GM10266 (cell line): ENCODE results near the gene MACROD1.

Experiments
- DNase-seq: peaks from one replicate; pipeline ENCODE4 v3.0.0; 2012; ENCODE audit errors: extremely low spot score
- TF ChIP-seq, protein P1 (sequence below): IDR thresholded peaks from 2 replicates; pipeline ENCODE4 v1.5.1; 2012; ENCODE audit warnings: mild to moderate bottlenecking, low read depth; ENCODE audit not compliant: control insufficient read depth, insufficient read depth; ENCODE audit errors: missing control alignments

The MACROD1 gene

GRCh38 chr11:64064374-64065140 lies 101.4 kb downstream of the MACROD1 start:
- DNase-seq: no peak
- TF ChIP-seq, protein P1, sequence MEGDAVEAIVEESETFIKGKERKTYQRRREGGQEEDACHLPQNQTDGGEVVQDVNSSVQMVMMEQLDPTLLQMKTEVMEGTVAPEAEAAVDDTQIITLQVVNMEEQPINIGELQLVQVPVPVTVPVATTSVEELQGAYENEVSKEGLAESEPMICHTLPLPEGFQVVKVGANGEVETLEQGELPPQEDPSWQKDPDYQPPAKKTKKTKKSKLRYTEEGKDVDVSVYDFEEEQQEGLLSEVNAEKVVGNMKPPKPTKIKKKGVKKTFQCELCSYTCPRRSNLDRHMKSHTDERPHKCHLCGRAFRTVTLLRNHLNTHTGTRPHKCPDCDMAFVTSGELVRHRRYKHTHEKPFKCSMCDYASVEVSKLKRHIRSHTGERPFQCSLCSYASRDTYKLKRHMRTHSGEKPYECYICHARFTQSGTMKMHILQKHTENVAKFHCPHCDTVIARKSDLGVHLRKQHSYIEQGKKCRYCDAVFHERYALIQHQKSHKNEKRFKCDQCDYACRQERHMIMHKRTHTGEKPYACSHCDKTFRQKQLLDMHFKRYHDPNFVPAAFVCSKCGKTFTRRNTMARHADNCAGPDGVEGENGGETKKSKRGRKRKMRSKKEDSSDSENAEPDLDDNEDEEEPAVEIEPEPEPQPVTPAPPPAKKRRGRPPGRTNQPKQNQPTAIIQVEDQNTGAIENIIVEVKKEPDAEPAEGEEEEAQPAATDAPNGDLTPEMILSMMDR: no peak

GRCh38 chr11:64063777-64064176 lies 102.1 kb downstream of the MACROD1 start:
- no peak for DNase-seq
- TF ChIP-seq, protein P1: no peak

GRCh38 chr11:64062185-64063039 lies 103.5 kb downstream of the MACROD1 start:
- DNase-seq: no peak
- TF ChIP-seq, protein P1: no peak

DNA sequence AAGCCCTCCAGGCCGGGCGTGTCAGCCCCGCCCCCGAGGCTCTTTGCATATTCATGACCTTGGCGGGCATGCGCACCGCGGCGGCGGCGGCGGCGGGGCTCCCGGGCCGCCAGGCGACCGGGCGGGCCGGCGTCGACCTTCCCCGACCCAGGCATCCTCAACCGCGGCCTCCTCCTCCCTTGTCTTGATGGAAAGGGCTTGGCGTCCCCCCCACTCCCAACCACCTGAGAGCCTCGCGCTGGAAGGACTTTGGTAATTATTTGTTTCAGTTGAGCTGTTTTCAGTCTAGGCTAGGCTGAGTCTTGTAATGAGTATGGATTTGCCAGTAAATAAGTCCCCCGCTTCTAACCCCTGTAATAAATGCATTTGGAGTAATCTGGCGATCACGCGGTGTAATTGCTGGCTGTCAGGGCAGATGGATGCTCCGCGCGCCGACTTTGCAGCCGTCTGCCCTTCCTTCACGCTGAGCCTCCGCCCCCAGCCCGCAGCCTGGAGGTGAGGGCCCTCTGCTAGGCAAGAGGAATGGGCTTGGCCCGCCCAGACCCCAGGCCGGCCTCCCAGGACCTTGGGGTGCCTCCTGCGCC lies 105.0 kb downstream of the MACROD1 start:
- DNase-seq: peak; percentile 88
- TF ChIP-seq, protein P1: no peak

DNA sequence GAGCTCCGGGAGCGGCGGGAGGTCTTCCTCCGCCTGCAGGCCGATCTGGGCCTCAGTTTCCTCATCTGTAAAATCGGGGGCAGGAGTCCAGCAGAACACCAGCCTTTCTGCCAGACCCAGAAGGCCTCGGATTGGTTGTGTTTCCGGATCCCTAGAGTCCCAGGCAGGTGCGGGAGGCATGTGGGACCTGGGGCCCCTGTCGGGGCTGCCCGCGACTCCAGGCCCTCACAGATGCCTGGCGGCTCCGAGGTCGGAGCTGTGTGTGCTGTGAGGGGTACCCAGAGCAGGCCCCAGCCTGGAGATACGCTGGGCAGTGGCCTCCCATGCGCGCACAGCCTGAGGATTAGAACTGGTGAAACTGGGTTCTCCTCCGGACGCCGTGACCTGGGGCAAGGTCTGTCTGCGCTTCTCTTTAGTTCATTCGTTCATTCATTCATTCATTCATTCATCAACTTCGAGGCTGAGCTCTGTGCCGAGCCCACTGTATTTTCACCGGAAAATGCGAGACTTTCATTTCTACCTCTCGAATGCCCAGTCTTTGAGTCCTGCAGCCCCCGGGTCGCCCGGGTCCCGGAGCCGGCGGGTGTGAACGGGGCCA lies 105.6 kb downstream of the MACROD1 start:
- TF ChIP-seq, protein P1: no peak
- no peak for DNase-seq

- TF ChIP-seq, protein P1: no peak
- DNase-seq: no peak
Measured at GRCh38 chr11:64059339-64060140, 106.4 kb downstream of the MACROD1 start.
